B cell (primary cell): ENCODE data around the gene ENG. TPM values are rescaled to one million over a fixed set of nuclear protein-coding genes. Genes with fewer than 3 reads are reported as not detected.

Source experiments
- ATAC-seq: fragments of 200-7000 bp; cut with Tn5 transposase; one replicate; pipeline ENCODE4 v1.10.0; 2021; ENCODE audit warnings: low read depth, mild to moderate bottlenecking, moderate number of reproducible peaks, moderate library complexity
- CTCF ChIA-PET: fragments of 350-600 bp; sonication (Branson Sonifier 250); formaldehyde crosslinking; loops from one replicate; lab custom pipeline; 2021; ENCODE audit warnings: antibody characterized with exemption, inconsistent platforms; lab: Charles Lee
- POLR2A ChIA-PET: fragments of 350-600 bp; sonication (Branson Sonifier 250); formaldehyde crosslinking; loops from one replicate; lab custom pipeline; 2021; ENCODE audit warnings: antibody characterized with exemption; lab: Charles Lee
- DNase-seq: peaks from one replicate; pipeline ENCODE4 v3.0.0; 2013
- H2AFZ ChIP-seq: 2 replicates; pipeline ENCODE4 v1.6.1; 2012; ENCODE audit warnings: mild to moderate bottlenecking, low read depth, low read length; ENCODE audit not compliant: insufficient read depth, poor library complexity, severe bottlenecking
- H3K27ac ChIP-seq, 2 donors: 1 replicate in 1 of 2; 2 replicates in 1 of 2; pipeline ENCODE4 v1.5.1; 2012 to 2013; ENCODE audit warnings: low read length in 2 of 2, mild to moderate bottlenecking in 2 of 2, moderate library complexity in 1 of 2
- H3K27me3 ChIP-seq, 4 experiments: fragments of 200-600 bp in 1 of 4; sonication (generic) in 1 of 4; replicated peaks in 1 of 4; 1 replicate in 2 of 4; 2 replicates in 2 of 4; pipeline versions ENCODE4 v1.6.1 to v1.7.0; 2013 to 2016; ENCODE audit warnings: low read length in 3 of 4, mild to moderate bottlenecking in 2 of 4, mixed read lengths in 1 of 4, moderate library complexity in 1 of 4; ENCODE audit not compliant: insufficient read depth in 4 of 4, control insufficient read depth in 3 of 4; ENCODE audit errors: control extremely low read depth in 1 of 4
- H3K36me3 ChIP-seq, 2 experiments: replicated peaks in 1 of 2; 1 replicate in 1 of 2; 2 replicates in 1 of 2; pipeline versions ENCODE4 v1.6.1 to v1.7.1; 2013; ENCODE audit warnings: low read length in 1 of 2; ENCODE audit not compliant: insufficient read depth in 2 of 2, control insufficient read depth in 1 of 2; ENCODE audit errors: control extremely low read depth in 1 of 2, extremely low read depth in 1 of 2
- H3K4me1 ChIP-seq, 2 donors: fragments of 200-600 bp in 1 of 2; sonication (generic) in 1 of 2; 1 replicate in 1 of 2; 2 replicates in 1 of 2; pipeline versions ENCODE4 v1.5.1 to v1.6.1; 2013 to 2017; ENCODE audit warnings: low read length in 2 of 2; ENCODE audit not compliant: control insufficient read depth in 2 of 2, insufficient read depth in 2 of 2
- H3K4me2 ChIP-seq: replicated peaks from 2 replicates; pipeline ENCODE3; 2012; ENCODE audit warnings: mild to moderate bottlenecking, low read depth, low read length; ENCODE audit not compliant: poor library complexity, severe bottlenecking
- H3K4me3 ChIP-seq, 5 experiments: fragments of 200-600 bp in 1 of 5; sonication (generic) in 1 of 5; 1 replicate in 3 of 5; 2 replicates in 2 of 5; pipeline versions ENCODE4 v1.5.1 to v1.7.0; 2011 to 2016; ENCODE audit warnings: low read length in 4 of 5, mild to moderate bottlenecking in 4 of 5, low read depth in 2 of 5, control low read depth in 1 of 5, moderate library complexity in 1 of 5; ENCODE audit not compliant: insufficient read depth in 1 of 5; ENCODE audit errors: control extremely low read depth in 1 of 5, extremely low read depth in 1 of 5
- H3K79me2 ChIP-seq: fragments of 200-600 bp; sonication (generic); one replicate; pipeline ENCODE4 v1.6.0; 2016; ENCODE audit warnings: low read length; ENCODE audit not compliant: control insufficient read depth, insufficient read depth
- H3K9ac ChIP-seq: fragments of 200-600 bp; sonication (generic); 2 replicates; pipeline ENCODE4 v1.6.1; 2017; ENCODE audit warnings: mild to moderate bottlenecking, low read length, moderate library complexity
- H3K9me3 ChIP-seq, 3 donors: one replicate each; pipeline versions ENCODE4 v1.6.1 to v1.7.1; 2013; ENCODE audit warnings: low read length in 2 of 3; ENCODE audit not compliant: control insufficient read depth in 2 of 3, insufficient read depth in 1 of 3; ENCODE audit errors: control extremely low read depth in 1 of 3
- H4K20me1 ChIP-seq: 2 replicates; pipeline ENCODE4 v1.6.0; 2012; ENCODE audit warnings: mild to moderate bottlenecking, low read length; ENCODE audit not compliant: insufficient read depth, control insufficient read depth, poor library complexity, severe bottlenecking
- H3K27ac Mint-ChIP-seq: one replicate; pipeline ENCODE4 v1.8.0; 2021; ENCODE audit warnings: mixed read lengths
- H3K27me3 Mint-ChIP-seq: one replicate; pipeline ENCODE4 v1.8.0; 2021; ENCODE audit warnings: mixed read lengths
- H3K4me1 Mint-ChIP-seq: one replicate; pipeline ENCODE4 v1.8.0; 2021; ENCODE audit warnings: mixed read lengths
- H3K4me3 Mint-ChIP-seq: one replicate; pipeline ENCODE4 v1.8.0; 2021; ENCODE audit warnings: mixed read lengths
- H3K9me3 Mint-ChIP-seq: one replicate; pipeline ENCODE4 v1.8.0; 2022; ENCODE audit warnings: mixed read lengths; ENCODE audit not compliant: insufficient read depth
- EZH2 ChIP-seq: IDR thresholded peaks from 2 replicates; pipeline ENCODE4 v1.6.1; 2012; ENCODE audit warnings: borderline replicate concordance, low read depth, mild to moderate bottlenecking, moderate library complexity, low read length; ENCODE audit not compliant: insufficient read depth, poor library complexity, severe bottlenecking
- WGBS: methylation state at CpG from one replicate; pipeline ENCODE4 v1.1.5; 2013; ENCODE audit warnings: missing lambda C conversion rate; ENCODE audit not compliant: insufficient coverage; 5-methylcytosine and 5-hydroxymethylcytosine counted together
- intact Hi-C: fragments of 100-400 bp; cut with micrococcal nuclease; formaldehyde crosslinking; loops from one replicate; pipeline ENCODE4 v1.10.0; 2022
- polyA plus RNA-seq: library from polyadenylated mRNA; depleted of rRNA; stranded (reverse); fragments of >200 nt; gene quantifications from 2 replicates; pipeline ENCODE4 v1.2.3, GENCODE V29; 2012
- total RNA-seq, 2 donors: library from RNA; stranded (reverse); fragments of 120-200 nt in 1 of 2; gene quantifications; 1 replicate in 1 of 2; 2 replicates in 1 of 2; pipeline versions ENCODE4 v1.2.3 to v1.2.4, GENCODE V29; 2013 to 2022
- TF ChIP-seq, protein P1 (sequence below): fragments of 200-600 bp; IDR thresholded peaks from one replicate; pipeline ENCODE4 v1.8.0; 2022; ENCODE audit warnings: antibody characterized with exemption, mild to moderate bottlenecking

ENG gene
- total and polyA plus RNA-seq, 2 donors (not counting 1 experiment from before 2014, with no cell fraction given): 5.4 to 12.6 TPM

GRCh38 chr9:127858041-127858512 is 3.6 kb upstream of the ENG start:
- no peak overlapping the region for H3K4me3 ChIP-seq
- H3K79me2 ChIP-seq: no peaks in the 10 kb centered on the region
- no peaks in the 10 kb centered on the region for H3K27me3 Mint-ChIP-seq
- no peak overlapping the region for H3K4me3 Mint-ChIP-seq
- no peak overlapping the region for H3K27ac ChIP-seq
- no peaks in the 10 kb centered on the region for H4K20me1 ChIP-seq
- peak overlapping the region; percentile 15 for H3K4me2 ChIP-seq
- peak overlapping the region; percentile 4 for H2AFZ ChIP-seq
- H3K9me3 Mint-ChIP-seq: no peaks in the 10 kb centered on the region
- H3K4me1 Mint-ChIP-seq: peaks cover 58% of the 10 kb centered on the region
- no peaks in the 10 kb centered on the region for H3K36me3 ChIP-seq
- intact Hi-C loops: no loop called here
- no peak overlapping the region for H3K9ac ChIP-seq
- ChIA-PET POLR2A (no interaction called here), CTCF (interaction anchor here (3.2 kb wide), 1 partner anchor 11 kb away, joined by 23 read pairs; no protein-coding TSS in a partner anchor)
- H3K27me3 ChIP-seq: no peaks in the 10 kb centered on the region
- H3K4me1 ChIP-seq: peaks cover 53 to 82% of the 10 kb centered on the region in 2 donors
- no peaks in the 10 kb centered on the region for H3K9me3 ChIP-seq
- WGBS: 25% methylated on average over 12 of the region's 12 CpGs
- DNase-seq (no peak), ATAC-seq (no peak)
- H3K27ac Mint-ChIP-seq: peak overlapping the region; percentile 75
- TF ChIP-seq, protein P1, sequence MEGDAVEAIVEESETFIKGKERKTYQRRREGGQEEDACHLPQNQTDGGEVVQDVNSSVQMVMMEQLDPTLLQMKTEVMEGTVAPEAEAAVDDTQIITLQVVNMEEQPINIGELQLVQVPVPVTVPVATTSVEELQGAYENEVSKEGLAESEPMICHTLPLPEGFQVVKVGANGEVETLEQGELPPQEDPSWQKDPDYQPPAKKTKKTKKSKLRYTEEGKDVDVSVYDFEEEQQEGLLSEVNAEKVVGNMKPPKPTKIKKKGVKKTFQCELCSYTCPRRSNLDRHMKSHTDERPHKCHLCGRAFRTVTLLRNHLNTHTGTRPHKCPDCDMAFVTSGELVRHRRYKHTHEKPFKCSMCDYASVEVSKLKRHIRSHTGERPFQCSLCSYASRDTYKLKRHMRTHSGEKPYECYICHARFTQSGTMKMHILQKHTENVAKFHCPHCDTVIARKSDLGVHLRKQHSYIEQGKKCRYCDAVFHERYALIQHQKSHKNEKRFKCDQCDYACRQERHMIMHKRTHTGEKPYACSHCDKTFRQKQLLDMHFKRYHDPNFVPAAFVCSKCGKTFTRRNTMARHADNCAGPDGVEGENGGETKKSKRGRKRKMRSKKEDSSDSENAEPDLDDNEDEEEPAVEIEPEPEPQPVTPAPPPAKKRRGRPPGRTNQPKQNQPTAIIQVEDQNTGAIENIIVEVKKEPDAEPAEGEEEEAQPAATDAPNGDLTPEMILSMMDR: no peak
- no peak for TF ChIP-seq EZH2

DNA sequence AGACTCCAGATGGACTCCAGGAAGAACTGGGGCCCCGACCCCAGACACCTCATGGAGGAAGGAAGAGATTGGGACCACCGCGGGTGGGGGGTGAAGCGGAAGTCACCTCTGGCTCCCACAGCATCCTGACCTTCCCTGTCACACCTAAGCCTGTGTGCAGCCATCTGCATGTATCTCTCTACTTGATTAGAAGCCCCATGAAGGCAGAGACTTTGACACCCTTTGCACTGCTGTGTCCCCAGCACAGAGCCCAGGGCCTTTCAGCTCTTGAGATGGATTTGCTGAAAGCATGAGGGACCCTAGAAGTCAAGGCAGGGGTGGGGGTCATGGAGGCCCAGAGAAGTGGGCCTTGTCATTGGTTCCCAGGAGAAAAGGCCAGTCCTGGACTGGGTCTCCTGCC is 2.8 kb upstream of the ENG start:
- no peaks in the 10 kb centered on the region for H3K27me3 ChIP-seq
- ATAC-seq (no peak), DNase-seq (no peak)
- Mint-ChIP-seq H3K4me3 (no peak overlapping the region), H3K4me1 (peaks cover 57% of the 10 kb centered on the region), H3K27me3 (no peaks in the 10 kb centered on the region), H3K27ac (peak overlapping the region; percentile 20), H3K9me3 (no peaks in the 10 kb centered on the region)
- no peaks in the 10 kb centered on the region for H3K9me3 ChIP-seq
- H3K9ac ChIP-seq: no peak overlapping the region
- peak overlapping the region; percentile 15 for H3K4me2 ChIP-seq
- ChIA-PET CTCF (interaction anchor here (3.2 kb wide), 1 partner anchor 12 kb away, joined by 23 read pairs; no protein-coding TSS in a partner anchor), POLR2A (no interaction called here)
- intact Hi-C loops: no loop called here
- H3K27ac ChIP-seq: no peak overlapping the region
- H3K36me3 ChIP-seq: no peaks in the 10 kb centered on the region
- no peaks in the 10 kb centered on the region for H4K20me1 ChIP-seq
- no peaks in the 10 kb centered on the region for H3K79me2 ChIP-seq
- no peak overlapping the region for H2AFZ ChIP-seq
- H3K4me1 ChIP-seq: peaks cover 53 to 80% of the 10 kb centered on the region in 2 donors
- no peak overlapping the region for H3K4me3 ChIP-seq
- TF ChIP-seq, protein P1: no peak
- no peak for TF ChIP-seq EZH2
- WGBS: 47% methylated on average over 3 of the region's 4 CpGs
